AG04450 (cell line): ENCODE data around the gene TNRC18. TPM values are rescaled to one million over a fixed set of nuclear protein-coding genes. Genes with fewer than 3 reads are reported as not detected.

Experiments
- CTCF ChIA-PET: fragments of 300-600, 350-600 bp; formaldehyde crosslinking; extraction: SDS; loops from one replicate; lab custom pipeline; 2022; ENCODE audit warnings: antibody characterized with exemption, inconsistent platforms; lab: Charles Lee
- POLR2A ChIA-PET: fragments of 350-600 bp; formaldehyde crosslinking; extraction: SDS; loops from one replicate; lab custom pipeline; 2021; ENCODE audit warnings: antibody characterized with exemption, inconsistent platforms; lab: Yijun Ruan, JAX
- DNase-seq: peaks from one replicate; pipeline ENCODE4 v3.0.0-alpha.2; 2011; ENCODE audit warnings: low read depth, low spot score
- H3K27ac ChIP-seq: one replicate; pipeline ENCODE4 v1.5.1; 2012; ENCODE audit warnings: low read depth, low read length, control low read depth
- H3K27me3 ChIP-seq: one replicate; pipeline ENCODE4 v1.6.0; 2012; ENCODE audit warnings: low read length; ENCODE audit not compliant: control insufficient read depth, insufficient read depth
- H3K4me3 ChIP-seq: 2 replicates; pipeline ENCODE4 v1.5.1; 2011; ENCODE audit warnings: mild to moderate bottlenecking, low read depth, low read length, control low read depth
- H3K9me3 ChIP-seq: 2 replicates; pipeline ENCODE4 v1.5.1; 2012; ENCODE audit warnings: low read length; ENCODE audit not compliant: control insufficient read depth, insufficient read depth
- polyA plus RNA-seq: library from polyadenylated mRNA; depleted of rRNA; stranded (reverse); fragments of >200 nt; gene quantifications from 2 replicates; pipeline ENCODE4 v1.2.3, GENCODE V29; 2011
- TF ChIP-seq, protein P1 (sequence below): IDR thresholded peaks from 2 replicates; pipeline ENCODE4 v1.5.1; 2011; ENCODE audit warnings: low read depth, low read length, control low read depth, inconsistent platforms

The TNRC18 gene
- polyA plus RNA-seq, 1 experiment = 13.4 TPM

DNA sequence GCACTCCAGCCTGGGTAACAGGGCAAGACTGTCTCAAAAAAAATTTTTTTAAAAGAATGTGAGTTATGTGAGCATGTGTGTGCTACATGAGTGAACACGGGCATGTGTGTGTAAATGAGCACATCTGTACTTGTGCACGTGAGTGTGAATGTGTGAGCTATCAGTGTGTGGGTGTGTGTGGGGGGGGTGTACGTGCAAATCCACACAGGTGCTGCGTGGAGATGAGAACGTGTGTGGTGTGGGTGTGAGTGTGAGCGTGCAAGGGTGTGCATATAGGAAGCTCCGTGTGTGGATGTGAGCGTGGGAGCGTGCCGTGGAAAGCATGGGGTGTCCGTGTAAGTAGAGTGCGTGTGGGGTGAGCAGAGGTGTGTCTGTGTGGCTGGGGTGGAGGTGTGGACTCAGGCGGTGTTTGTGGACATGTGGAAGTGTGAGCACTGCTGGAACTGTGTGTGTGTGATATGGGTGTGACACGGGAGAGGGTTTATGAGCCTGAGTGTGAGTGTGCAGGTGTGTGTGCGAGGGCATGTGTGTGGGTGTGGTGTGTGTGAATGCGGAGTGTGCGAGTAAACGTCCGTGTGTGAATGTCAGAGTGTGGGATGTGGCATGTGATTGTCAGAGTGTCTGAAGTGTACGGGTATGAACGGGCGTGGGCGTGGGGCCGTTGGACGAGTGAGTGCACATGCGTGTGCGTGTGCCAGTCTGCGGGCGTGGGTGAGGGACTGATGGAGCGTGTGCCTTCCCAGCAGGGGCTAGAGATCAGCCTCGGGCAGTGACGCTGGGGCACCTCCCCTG, 45.9 kb upstream of the TNRC18 start:
- CTCF ChIA-PET = interaction anchor here (0.5 to 1.0 kb wide), 2 partner anchors 9 to 114 kb away, joined by 3 to 5 read pairs; no protein-coding TSS in a partner anchor
- POLR2A ChIA-PET = no interaction called here
- Histone ChIP-seq H3K27ac (no peak overlapping the region), H3K4me3 (no peak overlapping the region), H3K27me3 (no peaks in the 10 kb centered on the region), H3K9me3 (peaks cover 15% of the 10 kb centered on the region)
- no peak for DNase-seq
- TF ChIP-seq, protein P1, sequence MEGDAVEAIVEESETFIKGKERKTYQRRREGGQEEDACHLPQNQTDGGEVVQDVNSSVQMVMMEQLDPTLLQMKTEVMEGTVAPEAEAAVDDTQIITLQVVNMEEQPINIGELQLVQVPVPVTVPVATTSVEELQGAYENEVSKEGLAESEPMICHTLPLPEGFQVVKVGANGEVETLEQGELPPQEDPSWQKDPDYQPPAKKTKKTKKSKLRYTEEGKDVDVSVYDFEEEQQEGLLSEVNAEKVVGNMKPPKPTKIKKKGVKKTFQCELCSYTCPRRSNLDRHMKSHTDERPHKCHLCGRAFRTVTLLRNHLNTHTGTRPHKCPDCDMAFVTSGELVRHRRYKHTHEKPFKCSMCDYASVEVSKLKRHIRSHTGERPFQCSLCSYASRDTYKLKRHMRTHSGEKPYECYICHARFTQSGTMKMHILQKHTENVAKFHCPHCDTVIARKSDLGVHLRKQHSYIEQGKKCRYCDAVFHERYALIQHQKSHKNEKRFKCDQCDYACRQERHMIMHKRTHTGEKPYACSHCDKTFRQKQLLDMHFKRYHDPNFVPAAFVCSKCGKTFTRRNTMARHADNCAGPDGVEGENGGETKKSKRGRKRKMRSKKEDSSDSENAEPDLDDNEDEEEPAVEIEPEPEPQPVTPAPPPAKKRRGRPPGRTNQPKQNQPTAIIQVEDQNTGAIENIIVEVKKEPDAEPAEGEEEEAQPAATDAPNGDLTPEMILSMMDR = no peak

DNA sequence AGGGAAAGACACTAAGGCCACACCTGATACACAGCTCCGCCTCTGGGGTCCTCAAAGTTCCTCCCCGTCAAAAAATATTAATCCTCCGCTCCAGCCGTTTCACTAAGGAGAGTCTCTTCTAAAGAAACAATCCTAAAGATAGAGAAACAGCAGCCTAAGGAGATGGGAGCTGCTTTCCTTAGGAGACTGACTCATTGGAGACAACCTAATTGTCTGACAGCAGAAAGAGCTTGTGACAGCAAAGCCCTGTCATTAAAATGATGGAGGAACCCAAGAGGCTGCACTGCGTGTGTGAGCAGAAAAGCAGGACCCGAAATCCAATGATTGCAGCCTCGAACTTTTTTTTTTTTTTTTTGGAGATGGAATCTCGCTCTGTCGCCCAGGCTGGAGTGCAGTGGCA, 44.0 kb upstream of the TNRC18 start:
- Histone ChIP-seq H3K9me3 (peaks cover 9% of the 10 kb centered on the region), H3K27me3 (no peaks in the 10 kb centered on the region), H3K27ac (no peak overlapping the region), H3K4me3 (no peak overlapping the region)
- POLR2A ChIA-PET = interaction anchor here (0.7 kb wide), 2 partner anchors 53 to 106 kb away, joined by 4 to 6 read pairs; no protein-coding TSS in a partner anchor
- no peak for DNase-seq
- CTCF ChIA-PET = no interaction called here
- TF ChIP-seq, protein P1 = no peak

GRCh38 chr7:5466551-5466950, 42.9 kb upstream of the TNRC18 start:
- CTCF ChIA-PET = interaction anchor here (0.5 kb wide), 1 partner anchor 219 kb away, joined by 8 read pairs; no protein-coding TSS in a partner anchor
- POLR2A ChIA-PET = no interaction called here
- no peak for DNase-seq
- H3K27ac ChIP-seq = no peak overlapping the region
- H3K9me3 ChIP-seq = no peaks in the 10 kb centered on the region; the same call in 1 of the 2 replicates
- no peaks in the 10 kb centered on the region for H3K27me3 ChIP-seq
- no peak overlapping the region for H3K4me3 ChIP-seq
- TF ChIP-seq, protein P1 = no peak

- POLR2A ChIA-PET = no interaction called here
- CTCF ChIA-PET = no interaction called here
- no peak overlapping the region for H3K27ac ChIP-seq
- no peaks in the 10 kb centered on the region; the same call in 1 of the 2 replicates for H3K9me3 ChIP-seq
- no peaks in the 10 kb centered on the region for H3K27me3 ChIP-seq
- no peak overlapping the region for H3K4me3 ChIP-seq
- no peak for DNase-seq
- TF ChIP-seq, protein P1 = no peak
Measured at GRCh38 chr7:5463031-5463430, 39.4 kb upstream of the TNRC18 start.

- H3K27me3 ChIP-seq = no peaks in the 10 kb centered on the region
- DNase-seq = no peak
- POLR2A ChIA-PET = no interaction called here
Measured at GRCh38 chr7:5462216-5462615, 38.6 kb upstream of the TNRC18 start.

More at GRCh38 chr7:5462216-5462615, 38.6 kb upstream of the TNRC18 start:
- H3K27ac ChIP-seq = no peak overlapping the region
- no peak overlapping the region for H3K4me3 ChIP-seq
- H3K9me3 ChIP-seq = no peaks in the 10 kb centered on the region; the same call in 1 of the 2 replicates
- TF ChIP-seq, protein P1 = no peak
- CTCF ChIA-PET = no interaction called here
